HCT116 (cell line): ENCODE measurements around the gene CBLB. TPM values are rescaled to one million over a fixed set of nuclear protein-coding genes. Genes with fewer than 3 reads are reported as not detected.

ENCODE experiments used
- ATAC-seq: fragments of 200-7000 bp; cut with Tn5 transposase; 2 replicates; pipeline ENCODE4 v1.9.1; 2020; ENCODE audit warnings: mild to moderate bottlenecking, moderate library complexity
- BruUV-seq: library from RNA; stranded (reverse); fragments of 400-500 nt; replicated peaks from 2 replicates; lab custom pipeline; 2021; lab: Mats Ljungman, UMichigan
- CTCF ChIA-PET: fragments of 300-600 bp; sonication (Branson Sonifier 250); formaldehyde crosslinking; loops from one replicate; lab custom pipeline; 2021; ENCODE audit warnings: antibody characterized with exemption; lab: Charles Lee
- POLR2A ChIA-PET: fragments of 300-600, 350-600 bp; sonication (Branson Sonifier 250); formaldehyde crosslinking; loops from one replicate; lab custom pipeline; 2021; ENCODE audit warnings: antibody characterized with exemption; lab: Charles Lee
- RAD21 ChIA-PET, 2 experiments: fragments of 300-600 bp; sonication (Branson Sonifier 250); formaldehyde crosslinking; loops; one replicate each; lab custom pipeline; 2023; ENCODE audit warnings: low total read pairs in 2 of 2; ENCODE audit not compliant: uncharacterized antibody in 2 of 2, unreplicated experiment in 2 of 2, low non-redundant PET in 1 of 2; lab: Charles Lee
- DNase-seq: peaks from one replicate; pipeline ENCODE4 v3.0.0-alpha.2; 2010; ENCODE audit warnings: low read depth, low spot score
- H2AFZ ChIP-seq: fragments of 200-600 bp; shearing (Covaris generic), sonication (generic); 2 replicates; pipeline ENCODE4 v1.6.1; 2017; ENCODE audit warnings: low read depth, mixed run types, mixed read lengths, antibody characterized with exemption, low read length; ENCODE audit not compliant: poor library complexity, severe bottlenecking
- H3K27ac ChIP-seq: 2 replicates; pipeline ENCODE4 v1.5.1; 2012; ENCODE audit warnings: low read depth, low read length
- H3K27me3 ChIP-seq: fragments of 200-600 bp; sonication (generic); 2 replicates; pipeline ENCODE4 v1.6.1; 2016; ENCODE audit warnings: mixed run types, low read length, mixed read lengths; ENCODE audit not compliant: insufficient read depth
- H3K36me3 ChIP-seq, 2 experiments: fragments of 200-500 bp in 1 of 2; fragments of 200-600 bp in 1 of 2; sonication (Bioruptor generic) in 1 of 2; sonication (generic) in 1 of 2; 2 replicates each; pipeline versions ENCODE4 v1.5.1 to v1.6.1; 2014 to 2016; ENCODE audit warnings: low read length in 2 of 2, inconsistent platforms in 1 of 2, mixed read lengths in 1 of 2, mixed run types in 1 of 2; ENCODE audit not compliant: insufficient read depth in 2 of 2, control insufficient read depth in 1 of 2
- H3K4me1 ChIP-seq, 2 experiments: fragments of 200-600 bp in 1 of 2; sonication (generic) in 1 of 2; 2 replicates each; pipeline versions ENCODE4 v1.5.1 to v1.6.1; 2012 to 2017; ENCODE audit warnings: low read length in 2 of 2, inconsistent platforms in 1 of 2, mild to moderate bottlenecking in 1 of 2, mixed read lengths in 1 of 2, mixed run types in 1 of 2, moderate library complexity in 1 of 2; ENCODE audit not compliant: insufficient read depth in 2 of 2, control insufficient read depth in 1 of 2
- H3K4me2 ChIP-seq: fragments of 200-600 bp; sonication (generic); 2 replicates; pipeline ENCODE4 v1.6.1; 2017; ENCODE audit warnings: mixed run types, low read length, mixed read lengths
- H3K4me3 ChIP-seq, 2 experiments: fragments of 200-600 bp in 1 of 2; sonication (generic) in 1 of 2; replicated peaks in 1 of 2; 2 replicates each; pipeline ENCODE4 v1.5.1; 2011 to 2016; ENCODE audit warnings: low read length in 2 of 2, control low read depth in 1 of 2, low read depth in 1 of 2, mild to moderate bottlenecking in 1 of 2, mixed read lengths in 1 of 2, mixed run types in 1 of 2
- H3K79me2 ChIP-seq: fragments of 200-600 bp; sonication (generic); 2 replicates; pipeline ENCODE4 v1.6.1; 2017; ENCODE audit warnings: mild to moderate bottlenecking, mixed run types, low read length, moderate library complexity, mixed read lengths; ENCODE audit not compliant: insufficient read depth
- H3K9ac ChIP-seq: fragments of 200-600 bp; sonication (generic); 2 replicates; pipeline ENCODE4 v1.6.1; 2016; ENCODE audit warnings: low read length, mixed read lengths
- H3K9me2 ChIP-seq: fragments of 200-600 bp; sonication (generic), shearing (Covaris generic); 2 replicates; pipeline ENCODE4 v1.6.1; 2017; ENCODE audit warnings: mixed run types, mild to moderate bottlenecking, moderate library complexity; ENCODE audit not compliant: insufficient read depth
- H3K9me3 ChIP-seq, 2 experiments: fragments of 200-500 bp in 1 of 2; fragments of 200-600 bp in 1 of 2; sonication (Bioruptor generic) in 1 of 2; sonication (generic) in 1 of 2; 2 replicates each; pipeline ENCODE4 v1.6.1; 2014 to 2017; ENCODE audit warnings: low read length in 2 of 2, mixed read lengths in 2 of 2, inconsistent platforms in 1 of 2, low read depth in 1 of 2, mild to moderate bottlenecking in 1 of 2, mixed run types in 1 of 2, moderate library complexity in 1 of 2; ENCODE audit not compliant: control insufficient read depth in 1 of 2, insufficient read depth in 1 of 2
- H4K20me1 ChIP-seq: fragments of 200-600 bp; sonication (generic), shearing (Covaris generic); 2 replicates; pipeline ENCODE4 v1.6.1; 2017; ENCODE audit warnings: mixed run types, mild to moderate bottlenecking, moderate library complexity; ENCODE audit not compliant: insufficient read depth
- ATF3 ChIP-seq: IDR thresholded peaks from 2 replicates; pipeline ENCODE4 v1.6.1; 2012
- CBX3 ChIP-seq: IDR thresholded peaks from 2 replicates; pipeline ENCODE4 v1.6.1; 2012; ENCODE audit warnings: low read depth
- CTCF ChIP-seq, 3 experiments: fragments of 200-600 bp in 1 of 3; sonication (generic) in 1 of 3; IDR thresholded peaks in 2 of 3; conservative IDR thresholded peaks in 1 of 3; 2 replicates each; pipeline ENCODE4 v1.5.1; 2012 to 2017; ENCODE audit warnings: low read depth in 2 of 3, low read length in 2 of 3, antibody characterized with exemption in 1 of 3, borderline replicate concordance in 1 of 3, control low read depth in 1 of 3, mild to moderate bottlenecking in 1 of 3, mixed read lengths in 1 of 3, mixed run types in 1 of 3, moderate library complexity in 1 of 3; ENCODE audit not compliant: insufficient read depth in 1 of 3
- ELF1 ChIP-seq: IDR thresholded peaks from 2 replicates; pipeline ENCODE4 v1.6.1; 2012; ENCODE audit warnings: low read depth, borderline replicate concordance
- EZH2 ChIP-seq: fragments of 200-600 bp; sonication (generic); IDR thresholded peaks from 2 replicates; pipeline ENCODE4 v1.6.1; 2017; ENCODE audit warnings: antibody characterized with exemption, mixed run types
- FOSL1 ChIP-seq: IDR thresholded peaks from 2 replicates; pipeline ENCODE4 v1.6.1; 2012; ENCODE audit warnings: low read depth
- JUND ChIP-seq: IDR thresholded peaks from 2 replicates; pipeline ENCODE4 v1.6.1; 2012
- MAX ChIP-seq: IDR thresholded peaks from 2 replicates; pipeline ENCODE4 v1.6.1; 2012
- POLR2A ChIP-seq: IDR thresholded peaks from 2 replicates; pipeline ENCODE4 v1.7.0; 2011; ENCODE audit warnings: borderline replicate concordance; ENCODE audit not compliant: insufficient read depth, insufficient read length; ENCODE audit errors: extremely low read depth
- POLR2AphosphoS5 ChIP-seq: IDR thresholded peaks from 2 replicates; pipeline ENCODE4 v1.6.1; 2011; ENCODE audit warnings: mild to moderate bottlenecking, low read depth, low read length, moderate library complexity
- RAD21 ChIP-seq: IDR thresholded peaks from 2 replicates; pipeline ENCODE4 v1.6.1; 2012; ENCODE audit warnings: low read depth, mild to moderate bottlenecking
- REST ChIP-seq: IDR thresholded peaks from 2 replicates; pipeline ENCODE4 v1.6.1; 2012; ENCODE audit warnings: low read depth
- SRF ChIP-seq: IDR thresholded peaks from 2 replicates; pipeline ENCODE4 v1.6.1; 2012; ENCODE audit warnings: low read depth
- ZBTB33 ChIP-seq: IDR thresholded peaks from 2 replicates; pipeline ENCODE4 v1.6.1; 2011; ENCODE audit warnings: mild to moderate bottlenecking, low read length, moderate library complexity; ENCODE audit not compliant: insufficient replicate concordance; ENCODE audit errors: extremely low read depth
- ZFX ChIP-seq: fragments of 450-650 bp; IDR thresholded peaks from 2 replicates; pipeline ENCODE4 v1.6.1; 2017
- intact Hi-C: fragments of 100-400 bp; cut with micrococcal nuclease; formaldehyde crosslinking; loops from 2 replicates; pipeline ENCODE4 v1.10.0; 2022
- total RNA-seq: library from RNA; stranded (reverse); gene quantifications from one replicate; pipeline ENCODE4 v1.2.1, GENCODE V29; 2021; ENCODE audit not compliant: unreplicated experiment

Gene CBLB
- total RNA-seq, 1 experiment from 2014 or later: 10.4 TPM

GRCh38 chr3:105823149-105823867, 45.5 kb downstream of the CBLB start (continued):
- no peak for TF ChIP-seq CTCF (IDR thresholded peaks at IDR 0.05 in 2 of 3, conservative IDR thresholded peaks at IDR 0.05 in 1 of 3; ENCODE audit: borderline replicate concordance in 1 of 3, insufficient read depth in 1 of 3, low read depth in 2 of 3, low read length in 2 of 3)
- TF ChIP-seq FOSL1: peak; percentile 87
- no peak for TF ChIP-seq ZFX
- TF ChIP-seq SRF: no peak

- H3K27me3 ChIP-seq: no peaks in the 10 kb centered on the region
- POLR2A ChIA-PET: no interaction called here
- H4K20me1 ChIP-seq: no peaks in the 10 kb centered on the region
- BruUV-seq: no TSS peak
- no peak overlapping the region for H3K9ac ChIP-seq
- RAD21 ChIA-PET: no interaction called here
- ATAC-seq: no peak
- peaks cover 20 to 23% of the 10 kb centered on the region in 2 experiments for H3K4me1 ChIP-seq
- TF ChIP-seq ATF3 (no peak), ZFX (no peak), ZBTB33 (no peak), CBX3 (no peak), REST (no peak), POLR2A (no peak), POLR2AphosphoS5 (no peak), JUND (no peak), SRF (no peak), MAX (no peak), RAD21 (no peak), ELF1 (no peak), EZH2 (no peak)
- TF ChIP-seq, all 23 proteins: peak for 0
- Histone ChIP-seq H2AFZ (no peak overlapping the region), H3K4me2 (peak overlapping the region; percentile 61), H3K27ac (peak overlapping the region; percentile 28; the same call in 1 of the 2 replicates), H3K36me3 (no peaks in the 10 kb centered on the region), H3K4me3 (no peak overlapping the region), H3K9me3 (no peaks in the 10 kb centered on the region), H3K79me2 (no peaks in the 10 kb centered on the region), H3K9me2 (no peaks in the 10 kb centered on the region)
- CTCF ChIA-PET: no interaction called here
- intact Hi-C loops: no loop called here
- DNase-seq: no peak
These were observed 46.4 kb downstream of the CBLB start for GRCh38 chr3:105822171-105823123.
